ENCODE results near the gene GLS.
"Not testable (repeated sequence)": the region's sequence is repeated elsewhere in the genome, so short reads cannot be mapped to it uniquely, and the experiment has no call there.

- TF ChIP-seq CTCF, EP300, POLR2A (IDR thresholded peaks at IDR 0.05): not testable (repeated sequence)
Observed at GRCh38 chr2:190995315-190995714, 114.7 kb downstream of the GLS start.
